SU-DHL-6 (cell line): Measurements from ENCODE around the gene TUBG1.

Experiments
- H2AFZ ChIP-seq: fragments of 200-600 bp; sonication (generic); 2 replicates; pipeline ENCODE4 v1.6.1; 2014; ENCODE audit warnings: low read depth, mild to moderate bottlenecking, moderate library complexity, mixed read lengths, antibody characterized with exemption, low read length; ENCODE audit not compliant: severe bottlenecking
- H3F3A ChIP-seq: fragments of 200-600 bp; shearing (Covaris generic); 2 replicates; pipeline ENCODE4 v1.6.0; 2016; ENCODE audit warnings: antibody characterized with exemption, mild to moderate bottlenecking; ENCODE audit not compliant: insufficient read depth
- H3K27ac ChIP-seq: fragments of 200-600 bp; sonication (generic); 2 replicates; pipeline ENCODE4 v1.5.1; 2016; ENCODE audit warnings: low read depth, mild to moderate bottlenecking, low read length, moderate library complexity, mixed read lengths
- H3K27me3 ChIP-seq: fragments of 200-600 bp; sonication (generic), shearing (Covaris generic); 2 replicates; pipeline ENCODE4 v1.6.0; 2014; ENCODE audit warnings: mild to moderate bottlenecking, low read length
- H3K36me3 ChIP-seq: fragments of 200-600 bp; sonication (generic); 2 replicates; pipeline ENCODE4 v1.6.1; 2014; ENCODE audit warnings: mild to moderate bottlenecking, low read length, mixed read lengths
- H3K4me2 ChIP-seq: fragments of 300-600, 200-600 bp; shearing (Covaris generic), sonication (generic); 2 replicates; pipeline ENCODE4 v1.6.0; 2014; ENCODE audit warnings: low read length, low read depth, mild to moderate bottlenecking; ENCODE audit not compliant: poor library complexity, severe bottlenecking
- H3K4me3 ChIP-seq: fragments of 200-600 bp; sonication (generic); 2 replicates; pipeline ENCODE4 v1.5.1; 2014; ENCODE audit warnings: antibody characterized with exemption, low read length, mild to moderate bottlenecking, mixed read lengths; ENCODE audit not compliant: insufficient read depth, poor library complexity, severe bottlenecking
- H3K79me2 ChIP-seq: fragments of 200-600 bp; sonication (generic); 2 replicates; pipeline ENCODE4 v1.6.1; 2014; ENCODE audit warnings: mild to moderate bottlenecking, low read length, moderate library complexity; ENCODE audit not compliant: insufficient read depth
- H3K9ac ChIP-seq: fragments of 200-600 bp; sonication (generic); 2 replicates; pipeline ENCODE4 v1.7.0; 2014; ENCODE audit warnings: mild to moderate bottlenecking, low read length
- H3K9me2 ChIP-seq: fragments of 200-600 bp; sonication (generic); replicated peaks from 2 replicates; pipeline ENCODE4 v1.6.1; 2014; ENCODE audit warnings: low read length; ENCODE audit not compliant: insufficient read depth
- H3K9me3 ChIP-seq: fragments of 200-600 bp; sonication (generic); 2 replicates; pipeline ENCODE4 v1.6.1; 2014; ENCODE audit warnings: low read length, mixed read lengths; ENCODE audit not compliant: insufficient read depth
- H4K20me1 ChIP-seq: fragments of 200-600 bp; sonication (generic); 2 replicates; pipeline ENCODE4 v1.6.1; 2014; ENCODE audit warnings: low read depth, mild to moderate bottlenecking, antibody characterized with exemption, low read length, moderate library complexity, mixed read lengths
- CTCF ChIP-seq: fragments of 200-600 bp; sonication (generic); IDR thresholded peaks from one replicate; pipeline ENCODE4 v1.5.1; 2017; ENCODE audit warnings: antibody characterized with exemption, mild to moderate bottlenecking, low read length, moderate library complexity; ENCODE audit not compliant: insufficient read depth, poor library complexity, severe bottlenecking
- EZH2phosphoT487 ChIP-seq: fragments of 200-600 bp; sonication (generic), shearing (Covaris generic); conservative IDR thresholded peaks from 2 replicates; pipeline ENCODE4 v1.6.1; 2018; ENCODE audit warnings: mild to moderate bottlenecking, antibody characterized with exemption, low read length, moderate library complexity, mixed read lengths

The TUBG1 gene

GRCh38 chr17:42585353-42585752 lies 24.1 kb upstream of the TUBG1 start:
- H3K36me3 ChIP-seq, result 0 out of 2 replicates have a peak, but pooled peaks cover 2% of the 10 kb centered on the region

DNA sequence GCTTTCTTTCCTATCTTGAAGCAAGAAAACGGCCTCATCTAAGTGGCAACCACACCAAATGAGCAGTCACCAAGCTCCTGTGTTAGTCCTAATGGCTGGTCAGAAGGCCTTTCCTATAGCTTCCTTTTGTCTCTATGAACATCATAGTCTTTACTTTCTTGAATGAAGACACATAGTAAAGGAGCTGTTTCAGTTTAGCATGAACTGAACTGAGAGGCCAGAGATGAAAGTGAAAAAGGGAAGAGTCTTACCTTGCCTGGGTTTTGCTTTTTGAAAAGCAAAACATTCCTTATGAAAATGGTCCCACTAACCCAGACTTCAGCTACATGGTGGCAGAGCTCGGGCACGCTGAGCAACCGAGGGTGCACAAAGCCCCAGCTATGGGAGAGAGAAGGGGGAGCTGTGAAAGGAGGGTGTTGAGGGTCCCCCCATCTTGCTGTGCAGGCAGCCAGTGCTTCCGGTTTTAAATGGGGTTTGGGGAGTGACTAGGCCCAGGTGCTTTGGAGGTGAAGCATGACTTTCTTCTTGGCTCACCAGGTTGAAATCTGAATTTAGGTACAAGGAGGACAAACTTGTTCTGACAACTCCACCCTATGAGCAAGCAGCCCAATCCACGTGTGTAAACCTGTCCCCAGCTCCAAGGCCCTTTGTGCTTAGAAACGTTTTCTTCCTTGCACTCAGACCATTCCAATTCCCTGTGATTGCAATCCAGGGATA lies 22.8 kb upstream of the TUBG1 start:
- no peak overlapping the region for H3K4me3 ChIP-seq
- H2AFZ ChIP-seq, result peak overlapping the region; percentile 10
- H3K27ac ChIP-seq, result peak overlapping the region; percentile 83
- peaks cover 19% of the 10 kb centered on the region for H3F3A ChIP-seq
- no peaks in the 10 kb centered on the region for H3K9me2 ChIP-seq
- no peaks in the 10 kb centered on the region for H3K79me2 ChIP-seq
- no peaks in the 10 kb centered on the region for H3K27me3 ChIP-seq
- no peak for TF ChIP-seq EZH2phosphoT487
- H3K4me2 ChIP-seq, result peak overlapping the region; percentile 48
- H4K20me1 ChIP-seq, result no peaks in the 10 kb centered on the region
- peak overlapping the region; percentile 22 for H3K9ac ChIP-seq
- H3K9me3 ChIP-seq, result no peaks in the 10 kb centered on the region
- H3K36me3 ChIP-seq, result 0 out of 2 replicates have a peak, but pooled peaks cover 2% of the 10 kb centered on the region

More at GRCh38 chr17:42585353-42585752, 24.1 kb upstream of the TUBG1 start:
- TF ChIP-seq CTCF (no peak), EZH2phosphoT487 (no peak)
- Histone ChIP-seq H3K27me3 (no peaks in the 10 kb centered on the region), H2AFZ (no peak overlapping the region), H3K9me2 (no peaks in the 10 kb centered on the region), H3K9me3 (no peaks in the 10 kb centered on the region), H3K9ac (no peak overlapping the region), H3K4me2 (no peak overlapping the region), H3F3A (peaks cover 19% of the 10 kb centered on the region), H3K4me3 (no peak overlapping the region), H4K20me1 (no peaks in the 10 kb centered on the region), H3K79me2 (no peaks in the 10 kb centered on the region), H3K27ac (no peak overlapping the region)

DNA sequence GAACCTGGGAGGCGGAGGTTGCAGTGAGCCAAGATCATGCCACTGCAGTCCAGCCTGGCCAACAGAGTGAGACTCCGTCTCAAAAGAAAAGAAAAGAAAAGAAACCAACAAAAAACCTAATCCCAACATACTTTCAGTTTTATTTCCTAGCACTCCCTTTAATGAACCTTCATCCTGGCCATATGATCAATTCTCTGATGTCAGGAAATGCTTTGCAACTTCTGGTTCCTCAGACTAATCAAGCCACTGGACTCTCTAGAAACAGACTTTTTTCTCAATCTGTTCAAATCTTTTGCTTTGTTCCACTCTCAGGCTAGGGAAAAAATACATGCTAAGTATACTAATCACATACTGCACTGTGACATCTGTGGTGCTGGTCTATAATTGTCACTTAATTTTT lies 18.6 kb upstream of the TUBG1 start:
- Histone ChIP-seq H3F3A (peaks cover 19% of the 10 kb centered on the region), H3K79me2 (no peaks in the 10 kb centered on the region), H3K27ac (no peak overlapping the region), H3K9me2 (no peaks in the 10 kb centered on the region), H3K4me2 (no peak overlapping the region), H3K9ac (no peak overlapping the region), H4K20me1 (no peaks in the 10 kb centered on the region), H3K4me3 (no peak overlapping the region), H2AFZ (no peak overlapping the region), H3K36me3 (no peaks in the 10 kb centered on the region), H3K9me3 (no peaks in the 10 kb centered on the region), H3K27me3 (no peaks in the 10 kb centered on the region)
- TF ChIP-seq EZH2phosphoT487 (no peak), CTCF (no peak)

- Histone ChIP-seq H3K79me2 (0 out of 2 replicates have a peak, but pooled peaks cover 1% of the 10 kb centered on the region), H2AFZ (no peak overlapping the region), H3K9me2 (no peaks in the 10 kb centered on the region), H4K20me1 (no peaks in the 10 kb centered on the region), H3K9me3 (no peaks in the 10 kb centered on the region), H3K27ac (no peak overlapping the region), H3K4me3 (no peak overlapping the region), H3K27me3 (no peaks in the 10 kb centered on the region), H3K36me3 (no peaks in the 10 kb centered on the region), H3F3A (peaks cover 16% of the 10 kb centered on the region), H3K4me2 (no peak overlapping the region), H3K9ac (no peak overlapping the region)
- TF ChIP-seq CTCF, result no peak
- no peak for TF ChIP-seq EZH2phosphoT487
These were observed 18.1 kb upstream of the TUBG1 start for GRCh38 chr17:42591411-42591810.
